ENCODE measurements around the gene CTNND2. TPM values are rescaled to one million over a fixed set of nuclear protein-coding genes. Genes with fewer than 3 reads are reported as not detected.

CTNND2 gene
- polyA plus RNA-seq, 1 donor from 2014 or later = 67.0 TPM

- Histone ChIP-seq H3K27me3 (ENCODE audit: insufficient read depth, low read depth, low read length) (no peaks in the 10 kb centered on the region), H3K9me2 (ENCODE audit: insufficient read depth, low read length) (no peaks in the 10 kb centered on the region), H4K20me1 (ENCODE audit: insufficient read depth) (no peaks in the 10 kb centered on the region), H3K79me2 (replicated peaks; ENCODE audit: insufficient read depth, low read length) (no peaks in the 10 kb centered on the region), H3K9ac (ENCODE audit: low read length) (no peak overlapping the region), H2AFZ (ENCODE audit: low read depth, low read length) (no peak overlapping the region), H3K9me3 (ENCODE audit: low read length) (no peaks in the 10 kb centered on the region), H3F3A (ENCODE audit: insufficient read depth, low read length, poor library complexity, severe bottlenecking) (no peaks in the 10 kb centered on the region), H3K4me2 (ENCODE audit: low read length) (no peak overlapping the region), H3K4me3 (ENCODE audit: low read length) (no peak overlapping the region), H3K36me3 (ENCODE audit: insufficient read depth, low read length) (peaks cover 4% of the 10 kb centered on the region), H3K27ac (ENCODE audit: low read length) (no peak overlapping the region)
- TF ChIP-seq TAF1 (IDR thresholded peaks at IDR 0.05; ENCODE audit: low read depth) (no peak), MXI1 (conservative IDR thresholded peaks at IDR 0.05; ENCODE audit: poor library complexity, severe bottlenecking) (no peak), EZH2 (IDR thresholded peaks at IDR 0.05; ENCODE audit: borderline replicate concordance, insufficient read depth, low read length, poor library complexity, severe bottlenecking) (no peak), EP300 (conservative IDR thresholded peaks at IDR 0.05; ENCODE audit: poor library complexity, severe bottlenecking) (no peak), RAD21 (conservative IDR thresholded peaks at IDR 0.05) (no peak), CTCF (IDR thresholded peaks at IDR 0.05; ENCODE audit: poor library complexity, severe bottlenecking) (no peak), SMC3 (conservative IDR thresholded peaks at IDR 0.05; ENCODE audit: poor library complexity) (no peak), POLR2AphosphoS5 (IDR thresholded peaks at IDR 0.05) (no peak)
- TF ChIP-seq, protein P1, sequence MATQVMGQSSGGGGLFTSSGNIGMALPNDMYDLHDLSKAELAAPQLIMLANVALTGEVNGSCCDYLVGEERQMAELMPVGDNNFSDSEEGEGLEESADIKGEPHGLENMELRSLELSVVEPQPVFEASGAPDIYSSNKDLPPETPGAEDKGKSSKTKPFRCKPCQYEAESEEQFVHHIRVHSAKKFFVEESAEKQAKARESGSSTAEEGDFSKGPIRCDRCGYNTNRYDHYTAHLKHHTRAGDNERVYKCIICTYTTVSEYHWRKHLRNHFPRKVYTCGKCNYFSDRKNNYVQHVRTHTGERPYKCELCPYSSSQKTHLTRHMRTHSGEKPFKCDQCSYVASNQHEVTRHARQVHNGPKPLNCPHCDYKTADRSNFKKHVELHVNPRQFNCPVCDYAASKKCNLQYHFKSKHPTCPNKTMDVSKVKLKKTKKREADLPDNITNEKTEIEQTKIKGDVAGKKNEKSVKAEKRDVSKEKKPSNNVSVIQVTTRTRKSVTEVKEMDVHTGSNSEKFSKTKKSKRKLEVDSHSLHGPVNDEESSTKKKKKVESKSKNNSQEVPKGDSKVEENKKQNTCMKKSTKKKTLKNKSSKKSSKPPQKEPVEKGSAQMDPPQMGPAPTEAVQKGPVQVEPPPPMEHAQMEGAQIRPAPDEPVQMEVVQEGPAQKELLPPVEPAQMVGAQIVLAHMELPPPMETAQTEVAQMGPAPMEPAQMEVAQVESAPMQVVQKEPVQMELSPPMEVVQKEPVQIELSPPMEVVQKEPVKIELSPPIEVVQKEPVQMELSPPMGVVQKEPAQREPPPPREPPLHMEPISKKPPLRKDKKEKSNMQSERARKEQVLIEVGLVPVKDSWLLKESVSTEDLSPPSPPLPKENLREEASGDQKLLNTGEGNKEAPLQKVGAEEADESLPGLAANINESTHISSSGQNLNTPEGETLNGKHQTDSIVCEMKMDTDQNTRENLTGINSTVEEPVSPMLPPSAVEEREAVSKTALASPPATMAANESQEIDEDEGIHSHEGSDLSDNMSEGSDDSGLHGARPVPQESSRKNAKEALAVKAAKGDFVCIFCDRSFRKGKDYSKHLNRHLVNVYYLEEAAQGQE (IDR thresholded peaks at IDR 0.05; ENCODE audit: borderline replicate concordance) = no peak
Observed at GRCh38 chr5:11174591-11174990, 729.7 kb downstream of the CTNND2 start.

DNA sequence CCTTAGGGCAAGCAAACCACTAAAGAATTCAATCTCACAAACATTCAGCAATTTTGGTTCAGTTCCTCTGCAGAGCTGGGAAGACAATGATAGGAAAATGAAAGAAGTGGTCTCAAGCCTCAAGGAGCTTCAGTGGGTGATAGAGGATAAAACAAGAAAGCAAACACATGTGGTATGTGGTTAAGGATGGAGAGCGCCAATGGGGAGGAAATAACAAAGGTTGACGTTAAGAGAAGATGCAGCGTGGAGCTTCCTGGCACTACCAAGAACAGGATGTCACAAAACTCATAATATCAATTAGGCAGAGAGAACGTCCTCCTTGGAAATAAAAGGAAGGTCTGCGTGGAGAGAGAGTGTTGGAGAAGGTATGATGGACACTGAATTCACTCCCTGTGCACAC lies 731.8 kb downstream of the CTNND2 start:
- no peaks in the 10 kb centered on the region for H3K79me2 ChIP-seq (replicated peaks; ENCODE audit: insufficient read depth, low read length)
- TF ChIP-seq CTCF (IDR thresholded peaks at IDR 0.05; ENCODE audit: poor library complexity, severe bottlenecking) (no peak), RAD21 (conservative IDR thresholded peaks at IDR 0.05) (no peak), POLR2AphosphoS5 (IDR thresholded peaks at IDR 0.05) (no peak), SMC3 (conservative IDR thresholded peaks at IDR 0.05; ENCODE audit: poor library complexity) (no peak), TAF1 (IDR thresholded peaks at IDR 0.05; ENCODE audit: low read depth) (no peak), MXI1 (conservative IDR thresholded peaks at IDR 0.05; ENCODE audit: poor library complexity, severe bottlenecking) (no peak), EP300 (conservative IDR thresholded peaks at IDR 0.05; ENCODE audit: poor library complexity, severe bottlenecking) (no peak), EZH2 (IDR thresholded peaks at IDR 0.05; ENCODE audit: borderline replicate concordance, insufficient read depth, low read length, poor library complexity, severe bottlenecking) (no peak)
- TF ChIP-seq, protein P1 (IDR thresholded peaks at IDR 0.05; ENCODE audit: borderline replicate concordance) = no peak
- no peaks in the 10 kb centered on the region for H3K9me3 ChIP-seq (ENCODE audit: low read length)
- H3K4me2 ChIP-seq (ENCODE audit: low read length) = no peak overlapping the region
- no peaks in the 10 kb centered on the region for H3K9me2 ChIP-seq (ENCODE audit: insufficient read depth, low read length)
- no peak overlapping the region for H2AFZ ChIP-seq (ENCODE audit: low read depth, low read length)
- no peak overlapping the region for H3K4me3 ChIP-seq (ENCODE audit: low read length)
- no peaks in the 10 kb centered on the region for H3K27me3 ChIP-seq (ENCODE audit: insufficient read depth, low read depth, low read length)
- no peak overlapping the region for H3K9ac ChIP-seq (ENCODE audit: low read length)
- H3K27ac ChIP-seq (ENCODE audit: low read length) = no peak overlapping the region
- H3F3A ChIP-seq (ENCODE audit: insufficient read depth, low read length, poor library complexity, severe bottlenecking) = no peaks in the 10 kb centered on the region
- no peaks in the 10 kb centered on the region for H4K20me1 ChIP-seq (ENCODE audit: insufficient read depth)
- no peaks in the 10 kb centered on the region for H3K36me3 ChIP-seq (ENCODE audit: insufficient read depth, low read length)
